Measurements from ENCODE around the gene CIC. TPM values are rescaled to one million over a fixed set of nuclear protein-coding genes. Genes with fewer than 3 reads are reported as not detected.

Gene CIC
- total RNA-seq, 1 donor from 2014 or later: 93.4 TPM

- peak; percentile 94 for DNase-seq (ENCODE audit: low spot score)
Observed at GRCh38 chr19:42244347-42245220, 24.5 kb upstream of the CIC start.

DNA sequence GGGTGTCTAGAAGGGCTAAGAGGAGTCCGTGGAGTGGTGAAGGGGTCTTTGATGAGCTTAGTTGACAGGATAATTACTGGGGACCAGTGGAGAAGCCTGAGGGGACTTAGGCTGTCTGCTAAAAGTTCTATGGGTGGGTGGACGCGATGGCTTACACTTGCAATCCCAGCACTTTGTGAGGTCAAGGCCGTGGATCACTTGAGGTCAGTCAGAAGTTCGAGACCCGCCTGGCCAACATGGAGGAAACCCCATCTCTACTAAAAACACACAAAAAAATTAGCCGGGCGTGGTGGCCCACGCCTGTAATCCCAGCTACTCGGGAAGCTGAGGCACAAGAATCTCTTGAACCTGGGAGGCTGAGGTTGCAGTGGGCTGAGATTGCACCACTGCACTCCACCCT lies 23.8 kb upstream of the CIC start:
- DNase-seq (ENCODE audit: low spot score): no peak

DNA sequence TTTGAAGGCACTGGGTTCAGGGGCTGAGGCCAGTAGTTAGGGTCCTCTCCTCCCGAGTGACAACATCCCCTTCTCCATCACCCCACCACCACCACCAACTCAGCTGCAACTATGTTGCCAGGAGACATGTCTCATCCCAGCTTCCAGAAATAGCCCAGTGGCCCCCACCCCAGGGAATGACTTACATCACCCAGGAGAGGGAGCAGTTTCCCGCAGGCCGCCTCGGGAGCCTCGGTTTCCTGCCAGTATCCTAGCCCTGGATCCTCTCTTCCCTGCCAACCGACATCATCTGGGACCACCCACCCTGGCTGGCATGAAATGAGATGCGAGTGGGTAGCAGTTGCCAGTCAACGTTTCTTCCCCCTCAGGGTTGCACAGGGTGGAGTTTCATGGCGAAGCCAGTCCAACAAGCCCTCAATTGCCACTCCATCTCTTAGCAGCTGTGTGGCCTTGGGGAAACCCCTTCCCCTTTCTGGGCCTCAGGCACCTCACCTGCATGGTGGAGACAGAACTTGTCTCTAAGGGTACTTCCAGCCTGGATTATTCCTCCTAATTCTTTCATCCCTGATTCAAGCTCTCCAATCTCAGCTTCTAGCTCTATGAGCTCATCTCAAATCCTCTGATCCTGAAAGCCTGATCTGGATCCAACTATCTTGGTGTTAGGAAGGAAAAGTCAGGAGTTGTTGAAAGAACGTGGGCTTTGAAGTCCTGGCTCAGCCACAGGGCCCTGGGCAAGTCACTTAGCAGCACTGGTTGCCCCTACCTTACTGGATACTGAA lies 22.7 kb upstream of the CIC start:
- DNase-seq (ENCODE audit: low spot score): peak; percentile 66

DNA sequence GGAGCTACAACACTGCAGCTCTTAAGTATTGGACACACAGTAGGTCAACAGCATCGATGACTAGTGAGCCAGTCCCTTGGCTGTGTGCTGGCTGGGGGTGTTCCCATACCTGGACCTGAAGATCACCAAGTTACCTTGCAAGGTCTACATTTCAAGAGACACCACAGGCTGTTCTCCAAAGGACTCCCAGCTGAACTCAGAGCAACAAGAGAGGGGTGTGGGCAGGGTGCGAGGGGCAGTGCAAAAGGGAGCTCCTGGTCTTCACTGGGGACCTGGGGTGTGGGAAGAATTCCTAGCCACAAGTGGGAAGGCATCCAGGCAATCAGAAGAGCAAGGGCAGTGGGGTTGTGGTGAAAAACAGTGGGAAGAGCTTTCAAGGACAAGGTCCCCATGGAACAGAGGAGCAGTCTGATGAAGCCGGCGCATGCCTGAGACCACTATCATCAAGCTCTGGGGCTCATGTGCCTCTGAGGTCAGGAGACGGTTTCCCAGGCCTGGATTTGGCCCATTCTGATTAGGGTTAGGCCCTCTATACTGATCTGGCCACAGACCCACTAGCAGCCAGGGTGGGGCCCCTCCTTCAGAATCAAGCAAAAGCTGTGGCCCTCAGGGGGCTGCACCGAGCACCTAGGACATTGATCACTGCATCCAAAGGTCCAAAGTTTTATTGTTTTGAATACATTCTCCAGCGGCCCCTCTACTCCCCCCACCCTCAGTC lies 22.0 kb upstream of the CIC start:
- DNase-seq (ENCODE audit: low spot score): no peak

DNA sequence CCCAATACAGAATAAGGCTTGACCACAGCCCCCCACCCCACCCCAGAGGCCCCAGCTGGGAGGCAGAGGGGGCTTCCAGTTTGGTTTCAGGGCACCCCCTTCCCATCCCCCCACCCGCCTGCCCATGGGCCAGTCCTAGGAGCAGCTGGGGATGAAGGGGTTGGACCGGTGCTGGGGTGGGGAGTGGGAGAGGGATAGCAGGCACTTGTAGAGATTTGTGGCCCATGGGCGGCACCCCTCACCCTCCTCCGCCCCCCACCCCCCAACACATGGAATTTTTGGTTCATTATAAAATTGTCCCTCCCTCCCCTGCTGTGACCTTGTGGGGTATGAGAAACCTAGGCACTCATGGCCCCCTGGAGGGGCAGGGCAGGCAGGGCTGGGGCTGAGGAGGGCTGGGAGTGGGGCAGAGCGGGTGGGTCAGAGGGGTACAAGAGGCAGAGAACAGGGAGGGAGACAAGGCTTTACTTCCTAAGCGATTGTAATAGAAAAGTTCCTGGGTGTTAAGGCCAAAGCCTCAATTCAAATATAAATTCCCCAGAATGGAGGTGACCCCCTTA lies 21.3 kb upstream of the CIC start:
- DNase-seq (ENCODE audit: low spot score): no peak

- DNase-seq (ENCODE audit: low spot score): no peak
Observed at GRCh38 chr19:42248270-42249148, 20.5 kb upstream of the CIC start.

DNA sequence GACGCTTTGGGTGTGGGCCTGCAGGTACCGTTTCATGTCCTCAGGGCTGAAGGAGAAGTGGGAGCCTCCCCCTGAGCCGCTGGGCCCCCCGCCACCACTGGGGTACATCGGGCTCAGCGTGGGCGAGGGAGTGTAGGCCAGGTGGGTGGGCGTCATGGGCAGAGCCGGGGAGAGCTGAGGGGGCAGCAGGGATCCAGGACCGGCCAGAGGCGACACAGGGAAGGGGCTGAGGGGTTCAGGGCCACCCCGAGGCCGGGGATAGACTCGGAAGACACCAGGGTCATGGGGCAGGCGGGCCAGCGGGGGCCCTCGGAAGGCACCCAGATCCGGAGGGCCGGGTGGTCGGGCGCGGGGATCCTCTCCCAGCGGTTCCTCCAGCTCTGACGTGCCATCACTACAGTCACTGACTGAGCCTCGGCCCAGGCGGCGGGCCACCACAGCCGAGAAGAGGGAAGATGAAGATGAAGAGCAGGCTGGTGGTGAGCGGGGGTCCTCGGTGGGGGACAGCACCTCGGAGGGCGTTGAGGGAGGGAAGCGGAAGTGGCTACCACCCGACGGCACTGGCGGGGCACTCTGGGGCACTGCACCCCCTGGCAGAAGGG lies 19.8 kb upstream of the CIC start:
- no peak for DNase-seq (ENCODE audit: low spot score)

DNA sequence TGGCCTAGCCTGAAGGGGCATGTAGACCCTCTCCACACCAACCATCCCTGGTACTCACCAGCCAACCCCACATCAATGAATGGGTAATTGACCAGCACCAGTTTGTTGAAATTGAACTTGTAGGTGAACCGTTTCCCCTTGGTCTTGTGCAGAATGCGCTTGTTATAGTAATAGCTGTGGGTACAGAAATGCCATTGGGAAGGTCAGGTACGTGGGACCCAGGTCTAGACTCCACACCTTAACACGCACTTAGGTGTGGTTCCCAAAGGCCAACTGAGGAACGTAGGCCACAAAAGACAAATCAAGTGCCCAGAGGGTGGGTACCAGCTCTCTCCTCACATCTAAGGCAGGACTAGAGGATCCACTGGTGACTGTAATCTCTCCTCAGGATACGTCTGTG lies 19.3 kb upstream of the CIC start:
- DNase-seq (ENCODE audit: low spot score): no peak

DNA sequence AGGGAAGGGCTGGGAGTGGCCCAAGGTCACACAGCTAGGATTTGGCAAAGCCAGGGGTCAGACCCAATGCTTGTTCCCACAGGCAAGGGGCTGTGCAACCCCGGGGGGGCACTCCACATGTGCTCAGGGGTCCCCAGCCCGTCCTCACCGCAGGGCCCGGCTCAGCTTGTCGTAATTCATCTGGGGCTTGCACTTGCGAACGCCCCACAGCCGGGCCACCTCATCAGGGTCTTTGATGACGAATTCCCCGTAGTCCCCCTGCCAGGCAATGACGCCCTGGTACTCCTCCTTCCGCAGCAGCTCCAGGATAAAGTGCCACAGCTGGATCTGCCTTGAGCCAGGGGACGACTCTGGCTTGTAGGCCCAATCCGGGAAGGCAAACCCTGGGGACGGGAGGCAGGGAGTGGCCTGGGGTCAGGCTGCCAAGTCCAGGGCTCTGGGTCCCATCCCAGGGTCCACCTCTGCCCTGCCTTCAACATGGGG lies 18.8 kb upstream of the CIC start:
- no peak for DNase-seq (ENCODE audit: low spot score)

- DNase-seq (ENCODE audit: low spot score): no peak
Observed at GRCh38 chr19:42250666-42251531, 18.2 kb upstream of the CIC start.

- DNase-seq (ENCODE audit: low spot score): no peak
Observed at GRCh38 chr19:42251572-42252358, 17.3 kb upstream of the CIC start.

DNA sequence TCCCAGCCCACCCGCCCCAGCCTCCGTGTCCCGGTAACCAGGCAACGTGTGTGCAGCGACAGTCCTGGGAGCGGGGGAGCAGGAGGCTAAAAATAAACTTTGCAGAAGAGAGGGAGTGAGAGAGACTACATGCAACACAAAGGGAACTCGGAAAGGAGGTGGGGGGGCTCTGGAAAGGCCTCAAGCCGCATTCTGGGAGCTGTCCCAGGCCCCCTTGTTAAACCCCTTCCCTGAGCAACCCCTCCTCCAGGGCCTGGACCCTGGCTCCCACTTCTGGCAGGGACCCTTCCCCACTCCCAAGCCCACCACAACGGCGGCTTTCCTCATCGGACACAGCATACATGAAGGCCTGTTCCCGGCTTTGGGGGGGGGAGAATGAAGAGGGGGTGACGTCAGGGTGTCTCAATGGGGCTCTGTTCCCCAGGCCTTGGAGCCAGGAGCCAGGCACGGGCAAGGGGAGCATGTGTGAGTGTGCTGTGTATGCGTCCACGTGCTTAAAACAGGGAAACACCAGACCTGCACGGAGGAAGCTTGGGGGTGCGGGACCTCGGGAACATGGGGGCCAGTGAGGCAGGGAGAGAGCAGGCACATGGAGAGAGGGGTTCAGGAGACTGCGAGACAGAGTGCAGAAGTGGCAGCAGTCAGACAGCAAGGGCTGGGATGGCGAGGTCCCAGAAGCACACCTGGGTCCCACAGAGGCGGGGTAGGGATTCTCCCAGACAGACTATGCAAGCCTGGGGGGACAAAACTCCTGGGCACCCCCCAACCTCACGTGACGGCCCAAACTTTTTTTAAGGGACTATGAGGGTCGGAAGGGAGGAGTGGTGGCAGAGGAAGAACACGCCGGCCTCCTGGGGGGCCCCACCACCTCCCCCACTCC lies 16.4 kb upstream of the CIC start:
- no peak for DNase-seq (ENCODE audit: low spot score)

- peak; percentile 41 for DNase-seq (ENCODE audit: low spot score)
Observed at GRCh38 chr19:42253245-42254088, 15.6 kb upstream of the CIC start.

GRCh38 chr19:42254089-42254849 lies 14.8 kb upstream of the CIC start:
- peak; percentile 81 for DNase-seq (ENCODE audit: low spot score)

- peak; percentile 95 for DNase-seq (ENCODE audit: low spot score)
Observed at GRCh38 chr19:42254850-42255765, 13.9 kb upstream of the CIC start, which contains the start of gene ERF. TSS of gene ERF (minus strand) at chr19:42255128. CDS start at chr19:42254999, 129 bp downstream.

All from mucosa of gallbladder (tissue), 1 donor.